Globus pallidus (tissue), 1 donor: ENCODE measurements around the gene HIF3A.
A peak's percentile ranks its signal among the peaks of the same experiment; 100 is the strongest.
"Not testable (repeated sequence)": the region's sequence is repeated elsewhere in the genome, so short reads cannot be mapped to it uniquely, and the experiment has no call there.

ENCODE experiments used
- DNase-seq: peaks from one replicate; pipeline ENCODE4 v3.0.0-alpha.2; 2015; ENCODE audit warnings: low spot score

HIF3A gene

DNA sequence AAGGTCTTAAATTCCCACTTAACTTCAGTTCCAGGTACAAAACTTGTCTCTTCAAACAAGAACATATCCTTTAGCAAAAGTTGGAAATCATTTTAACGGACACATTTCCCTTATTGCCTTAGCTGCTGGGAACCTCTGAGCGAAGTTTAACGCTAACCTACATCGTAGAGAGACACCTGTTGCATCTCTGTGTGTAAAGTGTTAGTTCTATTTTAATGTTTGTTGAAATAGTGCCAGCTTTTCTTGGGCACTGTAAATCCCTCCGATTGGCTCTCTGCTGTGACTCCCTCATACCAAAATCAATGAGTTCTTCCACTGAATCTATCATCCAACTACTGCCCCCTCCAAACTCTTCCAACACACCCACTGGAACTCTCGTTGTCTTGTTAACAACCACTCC lies 2.3 kb upstream of the HIF3A start:
- DNase-seq = no peak

DNA sequence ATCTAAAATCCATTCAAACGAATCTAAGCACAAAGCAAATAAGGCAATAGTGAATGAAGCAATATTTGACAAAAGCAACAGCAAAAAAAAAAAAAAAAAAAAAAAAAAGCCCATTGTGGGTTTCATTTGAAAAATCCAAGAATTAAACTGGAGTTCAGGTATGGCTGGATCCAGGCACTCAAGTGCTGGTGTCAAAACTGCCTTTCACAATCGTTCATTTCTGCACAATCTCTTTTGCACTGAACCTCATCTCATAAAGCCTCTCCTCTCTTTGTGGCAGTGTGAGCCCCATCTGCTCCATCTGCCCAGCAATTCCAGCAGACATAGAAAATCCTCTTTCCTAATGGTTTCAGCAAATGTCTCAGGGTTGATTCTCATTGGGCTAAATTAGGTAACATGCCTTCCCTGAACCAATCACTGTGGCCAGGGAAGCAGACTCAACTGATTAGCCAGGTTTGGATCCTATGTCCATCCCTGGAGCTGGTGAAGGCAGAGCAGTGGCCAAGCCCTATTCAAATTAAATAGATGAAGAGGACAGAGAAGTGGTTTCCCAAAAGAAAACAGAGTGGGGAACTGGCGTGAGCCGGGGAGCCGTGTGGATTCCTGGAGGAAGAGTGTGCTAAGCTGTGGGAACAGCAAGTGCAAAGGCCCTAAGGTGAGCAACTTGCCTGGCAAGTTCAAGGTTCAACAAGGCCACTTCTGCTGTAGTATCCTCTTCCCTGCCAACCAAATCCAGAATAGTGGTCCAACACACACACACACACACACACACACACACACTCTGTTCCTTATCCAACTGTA lies 1.2 kb upstream of the HIF3A start:
- DNase-seq = no peak

DNA sequence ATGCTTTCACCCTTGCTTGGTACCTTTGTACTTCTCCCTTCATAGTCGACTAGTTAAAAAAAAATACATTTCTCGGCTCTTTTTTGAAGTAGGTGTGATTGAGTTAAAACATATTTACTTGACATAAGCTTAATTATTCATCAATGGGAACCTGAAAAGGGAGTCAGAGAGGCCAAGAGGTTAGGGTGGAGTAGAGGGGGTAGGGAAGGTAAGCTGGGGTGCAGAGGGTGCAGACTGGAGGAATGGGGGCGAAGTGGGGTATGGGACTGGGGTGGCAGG lies 701 bp upstream of the HIF3A start:
- no peak for DNase-seq

DNA sequence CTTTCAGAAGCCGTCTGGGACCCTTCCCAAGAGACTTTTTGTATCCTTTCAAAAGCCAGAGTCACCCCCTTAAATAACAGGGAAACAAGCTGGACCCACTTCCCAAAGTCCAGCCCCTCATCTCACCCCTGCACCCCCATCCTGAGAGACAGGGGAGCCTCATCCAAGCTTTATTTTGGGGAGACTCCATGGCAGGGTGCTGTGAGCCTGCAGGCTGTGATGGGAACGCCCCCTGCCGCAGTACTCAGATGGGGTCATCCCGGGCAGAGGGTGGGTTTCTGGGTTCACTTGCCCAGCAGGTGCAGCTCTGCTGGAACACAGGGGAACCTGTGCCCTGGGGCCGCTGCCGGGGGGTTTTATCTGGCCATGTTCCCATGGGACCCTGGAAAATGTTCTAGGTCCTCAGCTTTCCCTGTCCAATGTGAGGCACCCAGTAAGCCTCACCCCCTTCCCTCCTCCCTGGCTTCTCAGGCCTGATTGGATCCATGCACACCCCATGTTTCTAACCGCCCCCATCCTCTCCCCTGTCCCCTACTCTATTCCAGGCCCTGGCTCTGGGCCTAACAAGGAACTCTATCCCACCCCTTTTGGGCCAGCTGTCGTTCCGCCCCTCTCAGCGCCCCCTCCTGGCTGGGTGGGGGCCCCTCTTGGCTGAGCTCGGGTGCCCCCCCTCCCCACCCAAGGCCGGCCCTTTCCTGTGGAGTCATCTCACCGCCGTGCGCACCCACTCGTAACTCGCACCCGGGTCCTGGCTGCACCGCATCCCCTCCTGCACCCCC lies 1.0 kb downstream of the HIF3A start:
- DNase-seq = peak; percentile 66

DNA sequence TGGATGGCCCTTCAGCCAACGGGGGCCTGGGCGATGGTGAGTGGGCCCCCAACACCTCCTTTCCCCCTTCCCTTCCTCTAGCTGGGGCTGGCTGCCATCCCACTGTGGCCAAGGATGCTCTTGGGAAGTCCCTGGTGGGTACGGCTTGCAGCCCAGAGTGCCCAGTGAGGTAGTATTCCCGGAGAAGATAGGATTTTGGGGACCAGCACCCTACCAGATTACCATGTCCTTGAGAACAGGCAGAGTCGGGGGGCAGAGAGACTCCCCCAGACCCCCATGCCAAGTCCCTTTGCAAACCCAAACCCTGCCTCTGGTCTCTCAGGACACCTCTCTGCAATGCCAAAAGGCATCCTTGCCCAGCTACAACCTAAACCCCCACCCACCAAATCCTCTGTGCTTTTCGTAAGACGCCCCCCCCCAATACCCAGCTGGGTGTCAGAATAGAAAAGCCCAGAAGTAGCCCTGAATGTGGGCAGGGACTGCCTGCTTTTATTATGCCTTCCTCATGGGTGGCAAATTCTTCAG lies 1.7 kb downstream of the HIF3A start:
- peak; percentile 52 for DNase-seq

DNA sequence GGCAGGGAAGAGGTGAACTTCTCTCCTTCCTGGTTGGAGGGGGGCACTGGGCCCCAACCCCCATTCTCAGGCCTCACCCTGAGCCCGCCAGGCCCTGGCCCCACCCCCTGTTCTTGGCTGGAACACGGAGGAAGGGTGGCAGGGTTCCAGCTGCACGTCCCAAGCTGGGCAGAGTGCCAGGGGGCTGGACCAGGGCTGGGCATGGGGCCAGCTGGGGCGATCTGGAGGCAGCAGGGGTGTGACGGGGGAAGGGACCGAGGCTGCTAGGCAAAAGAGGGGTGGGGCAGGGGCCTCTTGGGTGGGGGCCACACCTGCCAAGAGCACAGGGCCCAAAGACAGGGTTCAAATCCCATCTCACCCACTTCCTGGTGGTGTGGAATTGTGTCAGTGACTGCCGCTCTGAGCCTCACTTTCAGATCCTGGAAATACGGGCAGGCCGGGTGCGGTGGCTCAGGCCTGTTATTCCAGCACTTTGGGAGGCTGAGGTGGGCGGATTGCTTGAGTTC lies 2.2 kb downstream of the HIF3A start:
- peak; percentile 91 for DNase-seq

DNA sequence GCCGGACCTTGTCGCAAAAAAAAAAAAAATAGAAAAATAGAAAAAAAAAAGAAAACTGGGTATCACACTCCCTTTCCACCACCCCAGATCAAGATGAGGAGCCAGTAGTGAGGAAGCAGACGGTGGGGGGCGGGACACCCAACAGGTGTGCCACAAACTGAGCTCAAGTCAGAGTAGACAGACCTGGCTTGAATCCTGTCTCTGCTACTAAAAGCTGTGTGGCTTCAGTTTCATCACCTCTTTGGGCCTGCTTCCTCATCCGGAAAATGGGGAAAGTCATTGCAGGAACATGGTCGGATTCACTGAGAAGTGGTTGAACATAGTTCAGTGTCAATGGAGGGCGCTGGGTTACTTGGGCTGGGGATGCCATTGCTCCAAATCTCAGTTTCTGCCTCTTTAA lies 2.9 kb downstream of the HIF3A start:
- no peak for DNase-seq

DNA sequence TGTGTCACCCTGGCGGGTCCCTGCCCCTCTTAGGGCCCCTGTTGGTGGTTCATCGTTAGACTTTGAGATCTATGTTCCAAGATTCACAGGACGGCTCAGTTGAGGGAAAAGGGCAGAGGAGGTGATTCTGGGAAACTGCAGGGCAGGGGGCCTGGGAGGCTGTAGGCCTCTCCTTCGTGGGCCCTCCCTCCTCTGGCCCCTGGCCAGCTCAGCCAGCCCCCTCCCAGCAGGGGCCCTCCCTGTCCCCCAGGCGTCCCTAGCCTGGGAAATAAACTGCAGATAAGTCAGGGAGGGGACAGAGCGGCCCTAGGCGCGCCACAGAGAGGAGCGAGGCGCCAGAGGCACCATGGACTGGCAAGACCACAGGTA lies 6.5 kb downstream of the HIF3A start:
- DNase-seq = no peak

DNA sequence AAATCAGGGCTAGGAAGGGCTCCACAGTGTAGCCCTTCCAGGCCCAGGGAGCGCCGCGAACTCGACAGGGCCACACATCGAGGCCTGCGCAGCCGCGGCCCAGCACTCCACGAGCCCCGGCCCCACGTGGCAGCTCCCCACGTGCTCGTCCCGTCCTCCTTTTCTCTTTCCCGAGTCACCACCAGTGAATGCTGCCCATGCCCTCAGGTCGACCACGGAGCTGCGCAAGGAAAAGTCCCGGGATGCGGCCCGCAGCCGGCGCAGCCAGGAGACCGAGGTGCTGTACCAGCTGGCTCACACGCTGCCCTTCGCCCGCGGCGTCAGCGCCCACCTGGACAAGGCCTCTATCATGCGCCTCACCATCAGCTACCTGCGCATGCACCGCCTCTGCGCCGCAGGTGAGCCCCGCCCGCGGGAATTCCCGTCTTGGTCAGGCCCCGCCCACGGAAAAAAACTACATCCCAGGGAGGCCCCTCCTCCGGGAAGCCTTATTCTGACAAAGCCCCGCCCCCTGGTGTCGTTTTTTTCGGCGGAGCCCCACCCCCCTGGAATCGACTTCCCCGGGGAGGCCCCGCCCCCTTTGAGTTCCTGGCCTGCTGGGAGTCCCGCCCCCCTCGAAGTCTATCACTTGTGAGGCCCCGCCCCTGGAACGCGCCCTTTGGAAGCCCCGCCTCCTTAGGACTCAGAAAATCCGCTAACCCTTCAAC lies 7.0 kb downstream of the HIF3A start:
- DNase-seq = no peak

DNA sequence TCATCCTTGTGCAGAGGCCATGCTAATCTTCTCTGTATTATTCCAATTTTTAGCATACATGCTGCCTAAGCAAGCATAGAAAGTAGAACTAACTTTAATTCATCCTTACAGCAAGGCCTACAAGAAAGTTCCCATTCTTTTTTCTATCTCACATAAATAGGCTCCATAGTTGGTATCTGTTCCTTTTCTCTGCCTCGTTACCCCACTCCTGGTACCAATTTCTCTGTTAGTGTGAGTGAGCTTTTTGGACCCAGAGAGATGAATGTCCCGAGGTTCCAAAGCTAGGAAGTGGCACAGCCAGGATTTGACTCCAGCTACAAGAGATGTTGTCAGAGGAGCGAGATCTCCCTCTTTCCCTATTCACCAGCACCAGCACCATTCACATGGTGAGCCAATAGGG lies 9.7 kb downstream of the HIF3A start:
- no peak for DNase-seq

DNA sequence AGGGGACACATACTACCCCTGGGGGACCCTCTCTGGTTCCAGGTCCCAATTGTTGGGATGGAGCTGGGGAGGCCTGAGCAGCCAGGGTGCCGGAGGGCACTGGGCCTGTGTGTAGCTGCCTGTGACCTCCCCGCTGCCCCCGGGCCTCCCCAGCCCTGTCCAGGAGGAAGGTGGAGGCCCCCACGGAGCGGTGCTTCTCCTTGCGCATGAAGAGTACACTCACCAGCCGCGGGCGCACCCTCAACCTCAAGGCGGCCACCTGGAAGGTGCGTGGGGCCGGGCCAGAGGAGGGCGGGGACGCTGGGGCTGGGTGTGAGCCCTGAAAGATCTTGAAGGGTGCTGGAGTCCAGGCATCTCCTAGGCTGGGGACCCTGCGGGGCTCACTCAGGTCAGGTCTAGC lies 11.7 kb downstream of the HIF3A start:
- DNase-seq = no peak

DNA sequence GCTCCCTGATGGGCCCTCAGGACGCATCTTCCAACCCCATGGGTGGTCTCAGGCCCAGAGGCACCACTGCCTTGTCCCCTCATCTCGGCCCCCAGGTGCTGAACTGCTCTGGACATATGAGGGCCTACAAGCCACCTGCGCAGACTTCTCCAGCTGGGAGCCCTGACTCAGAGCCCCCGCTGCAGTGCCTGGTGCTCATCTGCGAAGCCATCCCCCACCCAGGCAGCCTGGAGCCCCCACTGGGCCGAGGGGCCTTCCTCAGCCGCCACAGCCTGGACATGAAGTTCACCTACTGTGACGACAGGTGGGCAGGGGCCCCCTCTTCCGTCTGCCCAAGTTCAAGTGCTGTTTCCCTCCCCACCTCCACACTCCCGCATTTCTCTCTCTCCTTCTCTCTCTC lies 12.2 kb downstream of the HIF3A start:
- no peak for DNase-seq

DNA sequence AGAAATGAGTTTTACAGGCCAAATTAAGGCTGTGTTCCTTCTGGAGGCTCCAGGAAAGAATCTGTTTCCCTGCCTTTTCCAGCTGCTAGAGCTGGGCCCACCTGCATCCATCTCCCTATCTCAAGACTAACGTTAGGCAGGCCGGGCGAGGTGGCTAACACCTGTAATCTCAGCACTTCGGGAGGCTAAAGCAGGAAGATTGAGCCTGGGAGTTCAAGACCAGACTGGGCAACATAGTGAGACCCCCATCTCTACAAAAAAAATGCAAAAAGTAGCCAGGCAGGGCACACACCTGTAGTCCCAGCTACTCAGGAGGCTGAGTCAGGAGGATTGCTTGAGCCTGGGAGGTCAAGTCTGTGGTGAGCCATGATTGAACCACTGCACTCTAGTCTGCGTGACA lies 14.6 kb downstream of the HIF3A start:
- no peak for DNase-seq

DNA sequence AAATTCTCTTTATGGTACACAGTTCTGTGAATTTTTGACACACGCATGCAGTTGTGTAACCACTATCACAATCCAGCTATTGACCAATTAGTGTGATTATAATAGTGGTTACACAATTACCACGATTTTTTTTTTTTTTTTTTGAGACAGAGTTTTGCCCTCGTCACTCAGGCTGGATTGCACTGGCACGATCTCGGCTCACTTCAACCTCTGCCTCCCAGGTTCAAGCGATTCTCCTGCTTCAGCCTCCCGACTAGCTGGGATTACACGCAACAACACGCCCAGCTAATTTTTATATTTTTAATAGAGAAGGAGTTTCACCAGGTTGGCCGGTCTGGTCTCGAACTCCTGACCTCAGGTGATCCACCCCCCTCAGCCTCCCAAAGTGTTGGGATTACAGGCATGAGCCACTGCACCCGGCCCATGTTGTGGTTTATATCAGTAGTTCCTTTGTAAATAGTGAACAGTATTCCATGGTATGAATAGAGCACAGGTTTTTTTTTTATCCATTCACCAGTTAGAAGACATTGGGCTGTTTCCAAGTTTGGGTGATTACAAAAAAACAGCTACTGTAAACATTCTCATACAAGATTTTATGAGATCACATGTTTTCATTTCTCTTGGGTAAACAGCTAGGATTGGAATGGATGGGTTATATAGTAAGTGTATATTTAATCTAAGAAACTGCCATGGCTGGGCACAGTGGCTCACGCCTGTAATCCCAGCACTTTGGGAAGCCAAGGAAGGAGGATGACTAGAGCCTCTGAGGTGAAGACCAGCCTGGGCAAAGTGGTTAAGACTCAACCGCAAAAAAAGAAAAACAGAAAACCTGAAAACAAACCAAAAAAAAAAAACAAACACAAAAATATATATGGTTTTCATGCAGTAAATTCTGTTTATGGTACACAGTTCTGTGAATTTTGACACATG lies 17.0 kb downstream of the HIF3A start:
- DNase-seq = not testable (repeated sequence)

DNA sequence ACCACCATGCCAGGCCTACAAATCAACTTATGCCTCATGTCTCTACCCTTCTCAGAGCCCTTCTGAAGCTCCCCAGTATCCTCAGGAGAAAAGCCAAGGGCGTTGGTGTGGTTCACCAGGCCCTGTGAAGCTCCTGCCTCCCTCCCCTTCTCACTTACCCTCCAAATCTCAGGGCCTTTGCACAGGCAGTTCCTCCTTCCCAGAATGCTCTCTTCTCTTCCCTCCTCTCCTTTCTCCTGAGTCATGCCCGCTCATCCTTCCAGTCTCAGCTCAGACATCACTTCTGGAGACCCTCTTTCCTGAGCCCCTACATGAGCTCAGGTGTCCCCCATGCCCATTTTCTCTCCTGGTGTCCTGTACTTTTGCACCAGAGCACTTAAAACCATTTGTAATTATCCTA lies 20.5 kb downstream of the HIF3A start:
- no peak for DNase-seq

DNA sequence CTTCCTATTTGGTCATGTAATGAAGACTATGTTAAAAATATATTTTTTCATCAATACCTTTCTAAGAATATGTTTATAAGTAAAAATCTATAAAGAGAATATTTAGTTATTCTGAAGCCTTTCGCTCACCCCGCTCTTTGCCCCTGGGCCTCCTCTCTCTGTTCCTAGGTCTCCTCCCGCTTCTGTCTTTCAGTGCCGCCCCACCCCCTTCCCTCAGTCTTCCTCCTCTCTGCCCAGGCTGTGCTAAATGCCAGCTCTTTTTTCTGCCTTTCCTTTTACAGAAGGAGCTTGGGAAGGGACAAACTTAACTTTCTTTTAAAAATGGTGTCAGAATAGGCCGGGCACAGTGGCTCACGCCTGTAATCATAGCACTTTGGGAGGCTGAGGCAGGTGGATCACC lies 22.8 kb downstream of the HIF3A start:
- DNase-seq = no peak

DNA sequence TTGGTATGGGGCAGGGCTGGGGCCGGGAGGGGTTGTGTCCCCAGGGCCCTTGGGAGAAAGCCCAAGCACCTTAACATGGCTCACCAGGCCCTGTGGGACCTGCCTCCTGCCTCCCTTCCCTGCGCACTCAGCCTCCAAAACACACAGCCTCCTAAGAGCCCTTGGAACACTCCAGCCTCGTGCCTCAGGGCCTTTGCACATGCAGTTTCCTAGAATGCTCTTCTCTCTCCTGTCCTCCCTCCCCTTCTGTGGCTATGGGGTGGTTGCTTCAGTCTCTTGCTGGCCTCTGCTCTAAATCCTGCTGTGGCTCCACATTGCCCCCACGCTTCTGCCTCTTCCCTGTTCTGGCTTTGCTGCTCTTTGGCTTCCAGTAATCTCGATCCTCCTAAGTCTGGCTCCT lies 23.7 kb downstream of the HIF3A start:
- DNase-seq = no peak

DNA sequence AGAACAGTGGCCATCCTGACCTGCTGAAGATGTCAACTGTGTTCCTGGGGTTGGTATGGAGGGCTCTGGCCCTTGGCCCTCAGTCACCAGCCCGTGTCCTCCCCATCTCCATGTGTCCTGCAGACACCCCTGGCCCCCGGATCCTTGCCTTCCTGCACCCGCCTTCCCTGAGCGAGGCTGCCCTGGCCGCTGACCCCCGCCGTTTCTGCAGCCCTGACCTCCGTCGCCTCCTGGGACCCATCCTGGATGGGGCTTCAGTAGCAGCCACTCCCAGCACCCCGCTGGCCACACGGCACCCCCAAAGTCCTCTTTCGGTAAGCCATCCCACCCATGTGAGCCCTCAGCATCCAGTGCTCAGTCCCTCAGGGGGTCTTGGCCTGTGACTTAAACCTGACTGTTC lies 24.8 kb downstream of the HIF3A start:
- no peak for DNase-seq

DNA sequence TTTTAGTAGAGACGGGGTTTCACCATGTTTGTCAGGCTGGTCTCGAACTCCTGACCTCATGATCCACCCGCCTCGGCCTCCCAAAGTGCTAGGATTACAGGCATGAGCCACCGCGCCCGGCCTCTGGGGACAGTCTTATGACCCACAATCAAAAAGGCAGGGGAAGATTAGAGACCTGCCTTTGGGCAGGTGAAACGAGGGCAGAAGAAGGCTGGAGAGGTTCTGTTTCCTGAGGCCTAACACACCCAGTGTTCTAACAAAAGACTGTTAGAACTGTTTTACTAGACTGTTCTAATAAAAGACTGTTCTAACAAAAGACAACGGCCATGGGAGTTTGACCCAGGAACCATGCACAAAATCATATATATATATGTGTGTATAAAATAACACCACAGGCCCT lies 26.4 kb downstream of the HIF3A start:
- not testable (repeated sequence) for DNase-seq

DNA sequence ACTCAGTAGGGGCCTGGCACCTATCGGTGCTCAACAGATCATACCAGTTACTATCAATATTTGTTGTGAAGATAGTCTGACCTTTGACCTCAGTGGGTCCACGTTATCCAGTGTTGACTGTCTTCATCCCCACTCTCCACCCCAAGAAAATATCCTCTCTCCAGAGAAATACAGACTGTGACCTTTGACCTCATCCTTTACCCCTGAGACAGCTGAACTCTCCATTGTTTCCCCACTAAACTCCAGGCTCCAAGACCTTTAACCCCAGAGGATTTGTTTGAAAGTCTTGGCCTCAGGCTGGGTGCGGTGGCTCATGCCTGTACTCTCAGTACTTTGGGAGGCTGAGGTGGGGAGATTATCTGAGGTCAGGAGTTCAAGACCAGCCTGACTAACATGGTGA lies 27.4 kb downstream of the HIF3A start:
- no peak for DNase-seq

DNA sequence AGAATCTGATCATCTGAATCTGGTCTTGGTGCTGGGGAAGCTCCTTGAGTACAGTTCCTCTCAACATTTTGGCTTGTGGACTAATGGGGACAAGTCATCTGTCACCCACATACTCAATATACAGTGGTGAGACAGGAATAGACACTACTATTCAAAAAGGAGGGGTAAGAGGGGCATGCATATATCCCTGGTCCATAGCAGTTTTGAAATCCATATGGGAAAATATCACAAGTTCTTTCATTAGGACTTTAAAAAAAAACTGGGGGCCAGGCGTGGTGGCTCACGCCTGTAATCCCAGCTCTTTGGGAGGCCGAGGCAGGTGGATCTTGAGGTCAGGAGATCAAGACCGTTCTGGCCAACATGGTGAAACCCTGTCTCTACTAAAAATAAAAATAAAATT lies 29.8 kb downstream of the HIF3A start:
- DNase-seq = no peak

DNA sequence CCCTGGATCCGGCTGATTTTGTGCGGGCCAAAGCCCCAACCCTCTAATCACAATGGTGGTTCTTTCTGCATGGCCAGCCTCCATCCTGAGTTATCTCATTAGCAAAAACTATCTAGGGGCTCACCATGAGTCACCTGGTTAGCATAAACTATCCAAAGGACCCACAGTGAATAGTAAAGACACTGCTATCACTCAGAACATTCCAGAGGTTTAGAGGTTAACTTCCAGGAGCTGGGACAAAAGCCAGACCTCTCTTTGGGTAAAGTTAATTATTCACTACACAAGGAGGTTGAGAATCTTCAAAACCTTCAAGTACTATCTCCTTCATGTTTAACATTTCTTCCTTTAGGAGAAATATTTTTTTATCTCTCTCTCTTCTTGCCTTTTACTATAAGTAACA lies 31.2 kb downstream of the HIF3A start:
- DNase-seq = no peak
